SK-N-SH (cell line): ENCODE data around the gene NOP9. TPM values are rescaled to one million over a fixed set of nuclear protein-coding genes. Genes with fewer than 3 reads are reported as not detected.
"Not testable (repeated sequence)": the region's sequence is repeated elsewhere in the genome, so short reads cannot be mapped to it uniquely, and the experiment has no call there.

Experiments
- CTCF ChIA-PET: fragments of 300-600, 350-600 bp; formaldehyde crosslinking; extraction: SDS; loops from one replicate; lab custom pipeline; 2021; lab: Yijun Ruan, JAX
- POLR2A ChIA-PET: fragments of 350-600 bp; sonication (Branson Sonifier 250); formaldehyde crosslinking; extraction: SDS; loops from one replicate; lab custom pipeline; 2020; ENCODE audit warnings: antibody characterized with exemption, inconsistent platforms; lab: Yijun Ruan, JAX
- DNase-seq: peaks from one replicate; pipeline ENCODE4 v3.0.0; 2012
- H2AFZ ChIP-seq: fragments of 200-600 bp; sonication (generic); 2 replicates; pipeline ENCODE4 v1.8.1; 2016; ENCODE audit warnings: antibody characterized with exemption, mild to moderate bottlenecking, low read depth
- H3F3A ChIP-seq: fragments of 200-600 bp; sonication (generic); replicated peaks from 2 replicates; pipeline ENCODE3; 2016; ENCODE audit warnings: antibody characterized with exemption, mild to moderate bottlenecking; ENCODE audit not compliant: insufficient read depth
- H3K27ac ChIP-seq, 2 experiments: fragments of 200-500 bp in 1 of 2; fragments of 200-600 bp in 1 of 2; sonication (Bioruptor generic) in 1 of 2; sonication (generic), shearing (Covaris generic) in 1 of 2; 2 replicates each; pipeline versions ENCODE4 v1.5.1 to v1.6.1; 2014 to 2016; ENCODE audit warnings: low read depth in 2 of 2, inconsistent platforms in 1 of 2, low read length in 1 of 2, mild to moderate bottlenecking in 1 of 2, mixed read lengths in 1 of 2
- H3K27me3 ChIP-seq: fragments of 200-600 bp; sonication (generic), shearing (Covaris generic); 2 replicates; pipeline ENCODE4 v1.6.1; 2016; ENCODE audit warnings: mixed run types; ENCODE audit not compliant: insufficient read depth
- H3K36me3 ChIP-seq, 2 experiments: fragments of 200-500 bp in 1 of 2; fragments of 200-600 bp in 1 of 2; sonication (Bioruptor generic) in 1 of 2; sonication (generic) in 1 of 2; replicated peaks in 1 of 2; 2 replicates each; pipeline versions ENCODE3 to v1.5.1; 2014 to 2016; ENCODE audit warnings: low read length in 1 of 2, mild to moderate bottlenecking in 1 of 2; ENCODE audit not compliant: insufficient read depth in 2 of 2, control insufficient read depth in 1 of 2
- H3K4me1 ChIP-seq, 2 experiments: fragments of 200-500 bp in 1 of 2; fragments of 200-600 bp in 1 of 2; sonication (Bioruptor generic) in 1 of 2; sonication (generic), shearing (Covaris generic) in 1 of 2; 2 replicates each; pipeline versions ENCODE4 v1.5.1 to v1.6.1; 2014 to 2016; ENCODE audit warnings: low read depth in 1 of 2, low read length in 1 of 2, mixed run types in 1 of 2; ENCODE audit not compliant: insufficient read depth in 2 of 2, control insufficient read depth in 1 of 2
- H3K4me2 ChIP-seq: fragments of 200-600 bp; sonication (generic), shearing (Covaris generic); 2 replicates; pipeline ENCODE4 v1.6.1; 2017; ENCODE audit warnings: mixed run types
- H3K4me3 ChIP-seq, 2 experiments: fragments of 200-500 bp in 1 of 2; fragments of 200-600 bp in 1 of 2; sonication (Bioruptor generic) in 1 of 2; sonication (generic), shearing (Covaris generic) in 1 of 2; 2 replicates each; pipeline versions ENCODE4 v1.5.1 to v1.8.1; 2014 to 2016; ENCODE audit warnings: low read depth in 2 of 2, inconsistent platforms in 1 of 2, low read length in 1 of 2, mild to moderate bottlenecking in 1 of 2, mixed read lengths in 1 of 2, moderate library complexity in 1 of 2
- H3K79me2 ChIP-seq: fragments of 200-600 bp; sonication (generic); 2 replicates; pipeline ENCODE4 v1.8.1; 2017; ENCODE audit warnings: mild to moderate bottlenecking; ENCODE audit not compliant: insufficient read depth
- H3K9ac ChIP-seq: fragments of 200-600 bp; sonication (generic); 2 replicates; pipeline ENCODE4 v1.6.1; 2017; ENCODE audit warnings: mixed run types
- H3K9me2 ChIP-seq: fragments of 200-600 bp; sonication (generic); 2 replicates; pipeline ENCODE4 v1.6.1; 2017; ENCODE audit warnings: mixed run types
- H3K9me3 ChIP-seq: fragments of 200-600 bp; sonication (generic); 2 replicates; pipeline ENCODE4 v1.6.1; 2017; ENCODE audit warnings: mixed run types, mild to moderate bottlenecking, moderate library complexity
- H4K20me1 ChIP-seq: fragments of 200-600 bp; sonication (generic); 2 replicates; pipeline ENCODE4 v1.6.1; 2017; ENCODE audit warnings: mild to moderate bottlenecking, mixed run types; ENCODE audit not compliant: insufficient read depth
- EP300 ChIP-seq, 2 experiments: IDR thresholded peaks; 2 replicates each; pipeline versions ENCODE4 v1.4.0 to v1.6.1; 2012; ENCODE audit warnings: borderline replicate concordance in 1 of 2, low read depth in 1 of 2, low read length in 1 of 2
- FOXM1 ChIP-seq: IDR thresholded peaks from 2 replicates; pipeline ENCODE4 v1.4.0; 2012; ENCODE audit warnings: low read depth, mild to moderate bottlenecking
- GATA2 ChIP-seq: sonication (generic); formaldehyde crosslinking; IDR thresholded peaks from 2 replicates; pipeline ENCODE4 v1.5.0; 2020; ENCODE audit warnings: mild to moderate bottlenecking, missing genetic modification reagents
- MEF2A ChIP-seq: IDR thresholded peaks from 2 replicates; pipeline ENCODE4 v1.4.0; 2012; ENCODE audit warnings: low read depth, borderline replicate concordance
- MXI1 ChIP-seq: IDR thresholded peaks from 2 replicates; pipeline ENCODE4 v1.6.1; 2012; ENCODE audit warnings: mild to moderate bottlenecking, low read depth, low read length, improper control_type of control experiment
- POLR2AphosphoS5 ChIP-seq: IDR thresholded peaks from 2 replicates; pipeline ENCODE4 v1.6.1; 2012; ENCODE audit warnings: low read depth, low read length
- RAD21 ChIP-seq: IDR thresholded peaks from 2 replicates; pipeline ENCODE4 v1.6.1; 2012; ENCODE audit warnings: mild to moderate bottlenecking, low read length
- RCOR1 ChIP-seq: fragments of 150-350 bp; IDR thresholded peaks from 2 replicates; pipeline ENCODE4 v1.6.1; 2017; ENCODE audit warnings: antibody characterized with exemption, low read length
- RXRA ChIP-seq: IDR thresholded peaks from 2 replicates; pipeline ENCODE4 v1.4.0; 2012; ENCODE audit warnings: low read depth, mild to moderate bottlenecking, borderline replicate concordance
- SMC3 ChIP-seq: IDR thresholded peaks from 2 replicates; pipeline ENCODE4 v1.6.1; 2012; ENCODE audit warnings: low read depth, low read length, improper control_type of control experiment
- TCF12 ChIP-seq: IDR thresholded peaks from 2 replicates; pipeline ENCODE4 v1.4.0; 2012
- TEAD4 ChIP-seq: IDR thresholded peaks from 2 replicates; pipeline ENCODE4 v1.4.0; 2012; ENCODE audit warnings: mild to moderate bottlenecking, borderline replicate concordance; ENCODE audit not compliant: insufficient read depth
- WGBS: methylation state at CpG from one replicate; pipeline ENCODE4 v1.1.6; 2017; ENCODE audit warnings: low lambda C conversion rate; 5-methylcytosine and 5-hydroxymethylcytosine counted together
- polyA plus RNA-seq, 3 experiments: library from polyadenylated mRNA; depleted of rRNA; stranded (reverse); fragments of >200 nt; gene quantifications; 2 replicates each; pipeline ENCODE4 v1.2.3, GENCODE V29; 2012
- TF ChIP-seq, protein P1 (sequence below): IDR thresholded peaks from 2 replicates; pipeline ENCODE4 v1.4.0; 2012; ENCODE audit warnings: low read depth, borderline replicate concordance
- TF ChIP-seq, protein P2 (sequence below): IDR thresholded peaks from 2 replicates; pipeline ENCODE4 v1.4.0; 2012; ENCODE audit warnings: low read depth
- TF ChIP-seq, protein P3 (sequence below): IDR thresholded peaks from 2 replicates; pipeline ENCODE4 v1.6.1; 2012; ENCODE audit warnings: mild to moderate bottlenecking, low read depth, low read length, moderate library complexity

The NOP9 gene
- polyA plus RNA-seq, 1 of the 3 experiments (the other 2 are of a cell fraction): 11.9 TPM

- H3K27ac ChIP-seq: no peak overlapping the region
- no peaks in the 10 kb centered on the region for H3K36me3 ChIP-seq
- H3K4me1 ChIP-seq: no peaks in the 10 kb centered on the region; a peak in 1 of 4 replicates
- no peak overlapping the region for H3K4me3 ChIP-seq
- POLR2A ChIA-PET: no interaction called here
- CTCF ChIA-PET: interaction anchor here (1.3 to 5.0 kb wide), 3 partner anchors 12 to 20 kb away, joined by 4 to 32 read pairs (median 21); partner anchors contain the start of gene ADCY4
- H3K4me2 ChIP-seq: no peak overlapping the region
- H3K79me2 ChIP-seq: no peaks in the 10 kb centered on the region
- H3K9me2 ChIP-seq: no peaks in the 10 kb centered on the region
- H3K27me3 ChIP-seq: peaks cover 57% of the 10 kb centered on the region
- H3F3A ChIP-seq: no peaks in the 10 kb centered on the region
- no peaks in the 10 kb centered on the region for H3K9me3 ChIP-seq
- no peaks in the 10 kb centered on the region for H4K20me1 ChIP-seq
- no peak for DNase-seq
- TF ChIP-seq, protein P1, sequence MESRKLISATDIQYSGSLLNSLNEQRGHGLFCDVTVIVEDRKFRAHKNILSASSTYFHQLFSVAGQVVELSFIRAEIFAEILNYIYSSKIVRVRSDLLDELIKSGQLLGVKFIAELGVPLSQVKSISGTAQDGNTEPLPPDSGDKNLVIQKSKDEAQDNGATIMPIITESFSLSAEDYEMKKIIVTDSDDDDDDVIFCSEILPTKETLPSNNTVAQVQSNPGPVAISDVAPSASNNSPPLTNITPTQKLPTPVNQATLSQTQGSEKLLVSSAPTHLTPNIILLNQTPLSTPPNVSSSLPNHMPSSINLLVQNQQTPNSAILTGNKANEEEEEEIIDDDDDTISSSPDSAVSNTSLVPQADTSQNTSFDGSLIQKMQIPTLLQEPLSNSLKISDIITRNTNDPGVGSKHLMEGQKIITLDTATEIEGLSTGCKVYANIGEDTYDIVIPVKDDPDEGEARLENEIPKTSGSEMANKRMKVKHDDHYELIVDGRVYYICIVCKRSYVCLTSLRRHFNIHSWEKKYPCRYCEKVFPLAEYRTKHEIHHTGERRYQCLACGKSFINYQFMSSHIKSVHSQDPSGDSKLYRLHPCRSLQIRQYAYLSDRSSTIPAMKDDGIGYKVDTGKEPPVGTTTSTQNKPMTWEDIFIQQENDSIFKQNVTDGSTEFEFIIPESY: no peak
- no peak for TF ChIP-seq FOXM1
- no peak for TF ChIP-seq TCF12
- TF ChIP-seq MXI1: no peak
- TF ChIP-seq MEF2A: no peak
- TF ChIP-seq, protein P2, sequence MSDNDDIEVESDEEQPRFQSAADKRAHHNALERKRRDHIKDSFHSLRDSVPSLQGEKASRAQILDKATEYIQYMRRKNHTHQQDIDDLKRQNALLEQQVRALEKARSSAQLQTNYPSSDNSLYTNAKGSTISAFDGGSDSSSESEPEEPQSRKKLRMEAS: no peak
- TF ChIP-seq, protein P3, sequence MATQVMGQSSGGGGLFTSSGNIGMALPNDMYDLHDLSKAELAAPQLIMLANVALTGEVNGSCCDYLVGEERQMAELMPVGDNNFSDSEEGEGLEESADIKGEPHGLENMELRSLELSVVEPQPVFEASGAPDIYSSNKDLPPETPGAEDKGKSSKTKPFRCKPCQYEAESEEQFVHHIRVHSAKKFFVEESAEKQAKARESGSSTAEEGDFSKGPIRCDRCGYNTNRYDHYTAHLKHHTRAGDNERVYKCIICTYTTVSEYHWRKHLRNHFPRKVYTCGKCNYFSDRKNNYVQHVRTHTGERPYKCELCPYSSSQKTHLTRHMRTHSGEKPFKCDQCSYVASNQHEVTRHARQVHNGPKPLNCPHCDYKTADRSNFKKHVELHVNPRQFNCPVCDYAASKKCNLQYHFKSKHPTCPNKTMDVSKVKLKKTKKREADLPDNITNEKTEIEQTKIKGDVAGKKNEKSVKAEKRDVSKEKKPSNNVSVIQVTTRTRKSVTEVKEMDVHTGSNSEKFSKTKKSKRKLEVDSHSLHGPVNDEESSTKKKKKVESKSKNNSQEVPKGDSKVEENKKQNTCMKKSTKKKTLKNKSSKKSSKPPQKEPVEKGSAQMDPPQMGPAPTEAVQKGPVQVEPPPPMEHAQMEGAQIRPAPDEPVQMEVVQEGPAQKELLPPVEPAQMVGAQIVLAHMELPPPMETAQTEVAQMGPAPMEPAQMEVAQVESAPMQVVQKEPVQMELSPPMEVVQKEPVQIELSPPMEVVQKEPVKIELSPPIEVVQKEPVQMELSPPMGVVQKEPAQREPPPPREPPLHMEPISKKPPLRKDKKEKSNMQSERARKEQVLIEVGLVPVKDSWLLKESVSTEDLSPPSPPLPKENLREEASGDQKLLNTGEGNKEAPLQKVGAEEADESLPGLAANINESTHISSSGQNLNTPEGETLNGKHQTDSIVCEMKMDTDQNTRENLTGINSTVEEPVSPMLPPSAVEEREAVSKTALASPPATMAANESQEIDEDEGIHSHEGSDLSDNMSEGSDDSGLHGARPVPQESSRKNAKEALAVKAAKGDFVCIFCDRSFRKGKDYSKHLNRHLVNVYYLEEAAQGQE: no peak
- TF ChIP-seq RCOR1: no peak
- no peak for TF ChIP-seq SMC3
- TF ChIP-seq EP300 (IDR thresholded peaks at IDR 0.05; ENCODE audit: borderline replicate concordance in 1 of 2, low read depth in 1 of 2, low read length in 1 of 2): no peak
- TF ChIP-seq RXRA: no peak
- TF ChIP-seq GATA2 (CRISPR knock-in tag): no peak
- TF ChIP-seq RAD21: no peak
- no peak for TF ChIP-seq TEAD4
- TF ChIP-seq POLR2AphosphoS5: no peak
- no peak overlapping the region for H3K9ac ChIP-seq
- no peak overlapping the region for H2AFZ ChIP-seq
- 49% methylated on average over 5 of the region's 5 CpGs for WGBS
These were observed 54.2 kb downstream of the NOP9 start for GRCh38 chr14:24353559-24354481.

DNA sequence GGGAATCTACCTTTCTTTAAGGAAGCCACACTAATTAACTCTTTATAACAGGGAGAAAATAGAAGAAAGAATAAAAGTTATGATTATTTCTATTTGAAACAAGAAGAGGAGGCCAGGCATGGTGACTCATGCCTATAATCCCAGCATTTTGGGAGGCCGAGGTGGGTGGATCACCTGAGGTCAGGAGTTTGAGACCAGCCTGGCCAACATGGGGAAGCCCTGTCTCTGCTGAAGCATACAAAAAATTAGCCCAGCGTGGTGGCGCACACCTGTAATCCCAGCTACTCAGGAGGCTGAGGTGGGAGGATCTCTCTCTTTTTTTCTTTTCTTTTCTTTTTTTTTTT, 54.8 kb downstream of the NOP9 start:
- H3K9me2 ChIP-seq, H3K79me2 ChIP-seq, H3K36me3 ChIP-seq, H3K4me3 ChIP-seq, H3K9ac ChIP-seq, POLR2A ChIA-PET, H3K9me3 ChIP-seq, H3F3A ChIP-seq, H3K27ac ChIP-seq, H2AFZ ChIP-seq, DNase-seq, H4K20me1 ChIP-seq, H3K4me2 ChIP-seq, H3K4me1 ChIP-seq: not testable (repeated sequence)
- CTCF ChIA-PET: interaction anchor here (1.3 to 3.5 kb wide), 2 partner anchors 12 to 21 kb away, joined by 4 to 21 read pairs; no protein-coding TSS in a partner anchor
- 57% methylated on average over 3 of the region's 3 CpGs for WGBS
- H3K27me3 ChIP-seq: peaks cover 54% of the 10 kb centered on the region
